ENCODE results near the gene TIMELESS. TPM values are rescaled to one million over a fixed set of nuclear protein-coding genes. Genes with fewer than 3 reads are reported as not detected.

The TIMELESS gene
- total RNA-seq, 1 experiment from 2014 or later = 48.6 TPM

DNA sequence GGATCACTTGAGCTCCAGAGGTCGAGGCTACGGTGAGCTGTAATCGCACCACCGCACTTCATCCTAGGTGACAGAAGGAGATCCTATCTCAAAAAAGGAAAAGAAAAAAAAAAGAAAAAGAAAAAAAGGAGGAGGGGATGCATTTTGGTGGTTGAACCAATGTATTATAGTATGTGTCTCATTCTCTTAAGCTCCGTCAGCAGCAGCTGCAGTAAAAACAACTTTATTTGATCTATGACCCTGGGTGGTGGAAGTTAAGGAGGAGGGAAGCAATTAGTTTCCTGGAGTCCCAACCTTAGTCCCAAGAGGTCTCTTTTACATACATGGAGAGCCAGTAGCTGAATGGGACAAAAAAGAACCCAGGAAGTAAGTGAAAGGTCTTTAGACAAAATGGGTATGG is 59.8 kb downstream of the TIMELESS start:
- Mint-ChIP-seq H3K4me1 (ENCODE audit: low read depth, unreplicated experiment) (peaks cover 8% of the 10 kb centered on the region), H3K27me3 (ENCODE audit: unreplicated experiment) (no peaks in the 10 kb centered on the region), H3K4me3 (ENCODE audit: low read depth, unreplicated experiment) (no peak overlapping the region), H3K27ac (ENCODE audit: unreplicated experiment) (no peak overlapping the region), H3K36me3 (ENCODE audit: insufficient read depth, unreplicated experiment) (no peaks in the 10 kb centered on the region), H3K9me3 (ENCODE audit: low read depth, unreplicated experiment) (no peaks in the 10 kb centered on the region)
- BruUV-seq (replicated peaks) = no TSS peak
- no peak for DNase-seq
- intact Hi-C loops (cut with micrococcal nuclease; ENCODE audit: unreplicated experiment) = no loop called here
- TF ChIP-seq, protein P1, sequence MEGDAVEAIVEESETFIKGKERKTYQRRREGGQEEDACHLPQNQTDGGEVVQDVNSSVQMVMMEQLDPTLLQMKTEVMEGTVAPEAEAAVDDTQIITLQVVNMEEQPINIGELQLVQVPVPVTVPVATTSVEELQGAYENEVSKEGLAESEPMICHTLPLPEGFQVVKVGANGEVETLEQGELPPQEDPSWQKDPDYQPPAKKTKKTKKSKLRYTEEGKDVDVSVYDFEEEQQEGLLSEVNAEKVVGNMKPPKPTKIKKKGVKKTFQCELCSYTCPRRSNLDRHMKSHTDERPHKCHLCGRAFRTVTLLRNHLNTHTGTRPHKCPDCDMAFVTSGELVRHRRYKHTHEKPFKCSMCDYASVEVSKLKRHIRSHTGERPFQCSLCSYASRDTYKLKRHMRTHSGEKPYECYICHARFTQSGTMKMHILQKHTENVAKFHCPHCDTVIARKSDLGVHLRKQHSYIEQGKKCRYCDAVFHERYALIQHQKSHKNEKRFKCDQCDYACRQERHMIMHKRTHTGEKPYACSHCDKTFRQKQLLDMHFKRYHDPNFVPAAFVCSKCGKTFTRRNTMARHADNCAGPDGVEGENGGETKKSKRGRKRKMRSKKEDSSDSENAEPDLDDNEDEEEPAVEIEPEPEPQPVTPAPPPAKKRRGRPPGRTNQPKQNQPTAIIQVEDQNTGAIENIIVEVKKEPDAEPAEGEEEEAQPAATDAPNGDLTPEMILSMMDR (IDR thresholded peaks at IDR 0.05; ENCODE audit: unreplicated experiment) = no peak
- CTCF ChIA-PET = no interaction called here

DNA sequence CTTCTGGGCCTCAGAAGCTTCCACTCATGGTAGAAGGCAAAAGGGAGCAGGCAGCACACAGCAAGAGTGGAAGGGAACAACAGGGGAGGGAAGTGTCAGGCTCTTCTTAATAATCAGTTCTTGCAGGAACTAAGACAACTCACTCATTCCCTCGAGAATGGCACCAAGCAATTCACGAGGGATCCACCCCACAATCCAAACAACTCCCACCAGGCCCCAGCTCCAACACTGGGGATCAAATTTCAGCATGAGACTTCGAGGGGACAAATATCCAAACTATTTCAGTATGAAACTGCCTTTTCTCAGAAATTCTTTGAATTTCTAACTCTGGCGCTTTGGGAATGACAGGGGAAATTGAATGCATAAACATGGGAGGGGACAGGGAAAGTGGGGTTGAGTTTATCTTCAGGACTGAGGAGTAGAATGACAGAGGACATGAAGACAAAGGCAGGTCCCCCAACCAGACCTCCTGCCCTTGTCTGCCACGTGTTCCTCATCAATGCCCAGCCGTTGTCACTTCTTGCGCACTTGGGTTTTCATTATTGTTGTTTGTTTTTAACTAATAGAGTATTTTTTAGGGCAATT is 62.0 kb downstream of the TIMELESS start:
- no peaks in the 10 kb centered on the region for H3K27me3 Mint-ChIP-seq (ENCODE audit: unreplicated experiment)
- H3K4me3 Mint-ChIP-seq (ENCODE audit: low read depth, unreplicated experiment) = no peak overlapping the region

DNA sequence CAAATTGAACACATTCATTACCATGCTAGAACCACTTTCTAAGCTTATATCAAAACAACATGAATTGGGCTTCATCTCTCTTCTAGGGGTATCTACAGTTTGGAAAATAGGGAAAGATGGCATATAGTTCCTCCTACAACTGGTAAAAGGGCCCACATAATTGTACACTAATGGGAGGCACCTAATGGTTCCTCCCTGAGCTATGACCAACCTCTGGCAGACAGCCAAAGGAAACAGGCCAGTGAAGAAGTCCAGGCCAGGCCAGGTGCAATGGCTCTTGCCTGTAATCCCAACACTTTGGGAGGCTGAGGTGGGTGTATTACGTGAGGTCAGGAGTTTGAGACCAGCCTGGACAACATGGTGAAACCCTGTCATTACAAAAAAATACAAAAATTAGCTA is 63.4 kb downstream of the TIMELESS start:
- Mint-ChIP-seq H3K4me1 (ENCODE audit: low read depth, unreplicated experiment) (peaks cover 8% of the 10 kb centered on the region), H3K27ac (ENCODE audit: unreplicated experiment) (no peak overlapping the region), H3K9me3 (ENCODE audit: low read depth, unreplicated experiment) (no peaks in the 10 kb centered on the region), H3K27me3 (ENCODE audit: unreplicated experiment) (no peaks in the 10 kb centered on the region), H3K4me3 (ENCODE audit: low read depth, unreplicated experiment) (no peak overlapping the region), H3K36me3 (ENCODE audit: insufficient read depth, unreplicated experiment) (no peaks in the 10 kb centered on the region)
- peak; percentile 59 for DNase-seq
- intact Hi-C loops (cut with micrococcal nuclease; ENCODE audit: unreplicated experiment) = no loop called here
- BruUV-seq (replicated peaks) = no TSS peak
- TF ChIP-seq, protein P1 (IDR thresholded peaks at IDR 0.05; ENCODE audit: unreplicated experiment) = no peak
- CTCF ChIA-PET = interaction anchor here (0.6 to 0.7 kb wide), 2 partner anchors 49 to 390 kb away, joined by 3 to 4 read pairs; no protein-coding TSS in a partner anchor

More for the DNA sequence above, 62.0 kb downstream of the TIMELESS start:
- no peak for DNase-seq
- H3K36me3 Mint-ChIP-seq (ENCODE audit: insufficient read depth, unreplicated experiment) = no peaks in the 10 kb centered on the region
- peaks cover 8% of the 10 kb centered on the region for H3K4me1 Mint-ChIP-seq (ENCODE audit: low read depth, unreplicated experiment)
- CTCF ChIA-PET = no interaction called here
- BruUV-seq (replicated peaks) = no TSS peak
- no peak overlapping the region for H3K27ac Mint-ChIP-seq (ENCODE audit: unreplicated experiment)
- intact Hi-C loops (cut with micrococcal nuclease; ENCODE audit: unreplicated experiment) = no loop called here
- H3K9me3 Mint-ChIP-seq (ENCODE audit: low read depth, unreplicated experiment) = no peaks in the 10 kb centered on the region
- TF ChIP-seq, protein P1 (IDR thresholded peaks at IDR 0.05; ENCODE audit: unreplicated experiment) = no peak

DNA sequence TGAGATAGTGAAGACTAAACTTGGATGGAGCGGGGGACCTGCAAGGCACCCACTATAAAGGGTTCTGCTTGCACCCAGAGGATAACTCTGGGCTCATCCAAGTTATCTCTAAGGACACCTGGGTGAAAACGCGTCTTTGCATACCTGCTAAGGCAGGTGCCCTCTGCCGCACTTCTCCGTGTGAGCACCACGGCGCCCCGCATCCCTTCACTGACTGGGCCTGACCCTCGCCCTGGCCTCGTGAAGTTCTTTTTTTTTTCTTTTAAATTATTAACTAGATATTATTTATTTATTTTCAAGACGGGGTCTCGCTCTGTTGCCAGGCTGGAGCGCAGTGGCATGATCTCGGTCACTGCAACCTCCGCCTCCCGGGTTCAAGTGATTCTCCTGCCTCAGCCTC is 66.6 kb downstream of the TIMELESS start:
- no peak overlapping the region for H3K4me3 Mint-ChIP-seq (ENCODE audit: low read depth, unreplicated experiment)
- intact Hi-C loops (cut with micrococcal nuclease; ENCODE audit: unreplicated experiment) = no loop called here
- CTCF ChIA-PET = interaction anchor here (1.3 kb wide), 1 partner anchor 15 kb away, joined by 3 read pairs; no protein-coding TSS in a partner anchor
- DNase-seq = no peak
- no peak overlapping the region for H3K27ac Mint-ChIP-seq (ENCODE audit: unreplicated experiment)
- no peaks in the 10 kb centered on the region for H3K36me3 Mint-ChIP-seq (ENCODE audit: insufficient read depth, unreplicated experiment)
- no TSS peak for BruUV-seq (replicated peaks)
- H3K9me3 Mint-ChIP-seq (ENCODE audit: low read depth, unreplicated experiment) = no peaks in the 10 kb centered on the region
- peaks cover 8% of the 10 kb centered on the region for H3K4me1 Mint-ChIP-seq (ENCODE audit: low read depth, unreplicated experiment)
- H3K27me3 Mint-ChIP-seq (ENCODE audit: unreplicated experiment) = no peaks in the 10 kb centered on the region
- TF ChIP-seq, protein P1 (IDR thresholded peaks at IDR 0.05; ENCODE audit: unreplicated experiment) = no peak

Data from Calu3 (cell line).